22Rv1 (cell line): Measurements from ENCODE around the gene PAQR9.

Experiments
- ZFX ChIP-seq: fragments of 450-650 bp; IDR thresholded peaks from 2 replicates; pipeline ENCODE4 v1.6.1; 2017; ENCODE audit warnings: antibody characterized with exemption, borderline replicate concordance
- TF ChIP-seq, protein P1 (sequence below): fragments of 450-650 bp; IDR thresholded peaks from 2 replicates; pipeline ENCODE4 v1.5.1; 2017; ENCODE audit warnings: mild to moderate bottlenecking

GRCh38 chr3:142999881-143000280 lies 36.4 kb upstream of the PAQR9 start:
- TF ChIP-seq, protein P1, sequence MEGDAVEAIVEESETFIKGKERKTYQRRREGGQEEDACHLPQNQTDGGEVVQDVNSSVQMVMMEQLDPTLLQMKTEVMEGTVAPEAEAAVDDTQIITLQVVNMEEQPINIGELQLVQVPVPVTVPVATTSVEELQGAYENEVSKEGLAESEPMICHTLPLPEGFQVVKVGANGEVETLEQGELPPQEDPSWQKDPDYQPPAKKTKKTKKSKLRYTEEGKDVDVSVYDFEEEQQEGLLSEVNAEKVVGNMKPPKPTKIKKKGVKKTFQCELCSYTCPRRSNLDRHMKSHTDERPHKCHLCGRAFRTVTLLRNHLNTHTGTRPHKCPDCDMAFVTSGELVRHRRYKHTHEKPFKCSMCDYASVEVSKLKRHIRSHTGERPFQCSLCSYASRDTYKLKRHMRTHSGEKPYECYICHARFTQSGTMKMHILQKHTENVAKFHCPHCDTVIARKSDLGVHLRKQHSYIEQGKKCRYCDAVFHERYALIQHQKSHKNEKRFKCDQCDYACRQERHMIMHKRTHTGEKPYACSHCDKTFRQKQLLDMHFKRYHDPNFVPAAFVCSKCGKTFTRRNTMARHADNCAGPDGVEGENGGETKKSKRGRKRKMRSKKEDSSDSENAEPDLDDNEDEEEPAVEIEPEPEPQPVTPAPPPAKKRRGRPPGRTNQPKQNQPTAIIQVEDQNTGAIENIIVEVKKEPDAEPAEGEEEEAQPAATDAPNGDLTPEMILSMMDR: no peak
- TF ChIP-seq ZFX: no peak
